ENCODE measurements around the gene EID1.

EID1 gene

GRCh38 chr15:48858401-48858800 lies 19.5 kb upstream of the EID1 start:
- DNase-seq (ENCODE audit: low read depth), result peak; percentile 63
- H3K4me3 ChIP-seq (ENCODE audit: low read length), result no peak overlapping the region
- no peak for TF ChIP-seq CTCF (conservative IDR thresholded peaks at IDR 0.05; ENCODE audit: low read length)

GRCh38 chr15:48859426-48859825 lies 18.5 kb upstream of the EID1 start:
- no peak overlapping the region for H3K4me3 ChIP-seq (ENCODE audit: low read length)
- no peak for DNase-seq (ENCODE audit: low read depth)
- TF ChIP-seq CTCF (conservative IDR thresholded peaks at IDR 0.05; ENCODE audit: low read length), result no peak

DNA sequence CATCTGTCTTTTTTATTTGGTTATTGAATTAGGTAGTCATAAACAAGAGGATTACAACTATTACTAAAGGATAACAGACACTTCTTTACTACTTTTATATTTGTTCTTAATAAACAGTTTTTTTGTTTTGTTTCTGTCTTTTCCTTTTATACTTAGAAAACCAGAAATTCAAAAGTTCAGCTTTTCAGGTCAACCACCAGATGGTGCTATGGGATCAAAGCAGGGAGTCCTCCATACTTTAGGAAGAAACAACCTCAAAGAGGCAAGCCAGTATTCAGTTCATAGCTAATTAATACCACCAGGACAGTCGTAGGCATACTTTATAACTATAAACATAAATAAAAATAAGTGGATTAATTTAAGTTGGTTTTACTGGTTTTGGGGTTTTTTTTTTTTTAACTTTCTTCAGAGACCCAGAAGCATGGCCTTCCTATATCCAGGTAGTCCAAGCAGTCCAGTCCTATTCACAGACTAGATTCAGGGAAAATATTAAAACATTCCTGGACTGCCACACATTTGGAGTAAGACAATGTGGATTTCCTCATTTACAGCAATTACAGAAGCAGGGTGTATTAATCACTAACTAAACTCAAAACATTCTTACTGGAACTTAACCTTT lies 16.0 kb upstream of the EID1 start:
- peak; percentile 84 for DNase-seq (ENCODE audit: low read depth)
- no peak overlapping the region for H3K4me3 ChIP-seq (ENCODE audit: low read length)
- TF ChIP-seq CTCF (conservative IDR thresholded peaks at IDR 0.05; ENCODE audit: low read length), result peak; percentile 93

DNA sequence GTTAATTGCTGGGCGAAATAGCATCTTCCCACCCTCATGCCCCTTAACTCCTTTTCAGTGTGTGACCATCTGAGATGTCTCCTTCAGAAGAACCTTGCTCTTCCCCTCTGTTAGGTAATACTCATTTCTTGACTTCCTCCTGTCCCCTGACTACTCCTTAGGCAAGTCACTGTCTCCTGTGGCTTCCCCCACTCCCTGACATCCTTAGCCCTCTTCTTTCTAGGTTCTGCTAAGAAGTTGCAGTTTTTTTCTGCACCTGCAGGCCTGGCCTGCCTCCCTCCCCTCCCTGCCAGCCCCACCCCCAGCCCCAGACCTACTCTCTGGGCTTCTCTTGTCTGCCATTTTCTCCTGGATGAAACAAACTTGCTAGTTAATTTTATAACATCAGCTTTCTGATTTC lies 15.2 kb upstream of the EID1 start:
- no peak for DNase-seq (ENCODE audit: low read depth)
- no peak for TF ChIP-seq CTCF (conservative IDR thresholded peaks at IDR 0.05; ENCODE audit: low read length)
- H3K4me3 ChIP-seq (ENCODE audit: low read length), result no peak overlapping the region

GRCh38 chr15:48865370-48866079 lies 12.4 kb upstream of the EID1 start:
- no peak for TF ChIP-seq CTCF (conservative IDR thresholded peaks at IDR 0.05; ENCODE audit: low read length)
- peak; percentile 35 for DNase-seq (ENCODE audit: low read depth)
- H3K4me3 ChIP-seq (ENCODE audit: low read length), result no peak overlapping the region

GRCh38 chr15:48866141-48866563 lies 11.8 kb upstream of the EID1 start:
- TF ChIP-seq CTCF (conservative IDR thresholded peaks at IDR 0.05; ENCODE audit: low read length), result no peak
- no peak overlapping the region for H3K4me3 ChIP-seq (ENCODE audit: low read length)
- DNase-seq (ENCODE audit: low read depth), result peak; percentile 60

DNA sequence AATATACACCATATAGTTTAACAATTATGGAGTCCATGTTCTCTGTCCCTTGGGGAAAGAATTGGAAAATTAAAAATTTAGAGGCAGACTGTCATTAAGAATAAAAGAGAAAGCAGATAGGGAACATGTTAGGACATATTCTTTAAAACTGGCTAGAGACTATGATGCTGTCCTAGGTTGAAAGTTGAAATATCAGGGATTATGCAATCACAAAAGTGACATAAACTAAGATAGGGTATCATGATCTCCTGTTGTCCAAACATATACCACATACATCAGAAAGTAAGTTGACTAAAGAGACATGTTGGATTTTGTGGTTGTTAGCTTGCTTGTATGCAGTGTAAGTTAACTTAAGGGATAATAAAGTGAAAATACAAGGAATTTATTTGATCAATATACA lies 9.9 kb upstream of the EID1 start:
- DNase-seq (ENCODE audit: low read depth), result no peak
- no peak overlapping the region for H3K4me3 ChIP-seq (ENCODE audit: low read length)
- no peak for TF ChIP-seq CTCF (conservative IDR thresholded peaks at IDR 0.05; ENCODE audit: low read length)
